Fibroblast of lung (primary cell): ENCODE data around the gene HAND2. TPM values are rescaled to one million over a fixed set of nuclear protein-coding genes. Genes with fewer than 3 reads are reported as not detected.
A peak's percentile ranks its signal among the peaks of the same experiment; 100 is the strongest.

Experiments
- DNase-seq, 2 donors: peaks; one replicate each; pipeline versions ENCODE4 v3.0.0 to v3.0.0-alpha.2; 2010; ENCODE audit warnings: low read depth in 2 of 2
- H2AFZ ChIP-seq: 2 replicates; pipeline ENCODE4 v1.5.1; 2012; ENCODE audit warnings: low read length, control low read depth, inconsistent platforms
- H3K27ac ChIP-seq: 2 replicates; pipeline ENCODE4 v1.5.1; 2011; ENCODE audit warnings: low read length, control low read depth; ENCODE audit not compliant: insufficient read depth
- H3K27me3 ChIP-seq: 2 replicates; pipeline ENCODE4 v1.5.1; 2011; ENCODE audit warnings: mild to moderate bottlenecking, low read length; ENCODE audit not compliant: control insufficient read depth, insufficient read depth
- H3K36me3 ChIP-seq: 2 replicates; pipeline ENCODE4 v1.5.1; 2011; ENCODE audit warnings: low read length; ENCODE audit not compliant: control insufficient read depth, insufficient read depth
- H3K4me1 ChIP-seq: 2 replicates; pipeline ENCODE4 v1.5.1; 2011; ENCODE audit warnings: low read length; ENCODE audit not compliant: control insufficient read depth, insufficient read depth; ENCODE audit errors: extremely low read depth
- H3K4me2 ChIP-seq: 2 replicates; pipeline ENCODE4 v1.5.1; 2011; ENCODE audit warnings: low read length, control low read depth; ENCODE audit not compliant: insufficient read depth; ENCODE audit errors: extremely low read depth
- H3K4me3 ChIP-seq, 4 experiments: fragments of 200-600 bp in 1 of 4; sonication (generic) in 1 of 4; replicated peaks in 1 of 4; 2 replicates each; pipeline ENCODE4 v1.5.1; 2011 to 2016; ENCODE audit warnings: low read length in 4 of 4, low read depth in 3 of 4, mild to moderate bottlenecking in 3 of 4, control low read depth in 2 of 4, inconsistent platforms in 1 of 4, mixed read lengths in 1 of 4; ENCODE audit not compliant: insufficient read depth in 1 of 4; ENCODE audit errors: control extremely low read depth in 1 of 4
- H3K79me2 ChIP-seq: 2 replicates; pipeline ENCODE4 v1.5.1; 2012; ENCODE audit warnings: mild to moderate bottlenecking, low read length, inconsistent platforms; ENCODE audit not compliant: control insufficient read depth, insufficient read depth
- H3K9ac ChIP-seq: 2 replicates; pipeline ENCODE4 v1.5.1; 2011; ENCODE audit warnings: mild to moderate bottlenecking, low read length, control low read depth; ENCODE audit not compliant: insufficient read depth
- H3K9me3 ChIP-seq: 2 replicates; pipeline ENCODE4 v1.5.1; 2012; ENCODE audit warnings: low read depth, low read length; ENCODE audit not compliant: control insufficient read depth, insufficient read depth
- H4K20me1 ChIP-seq: 2 replicates; pipeline ENCODE4 v1.5.1; 2011; ENCODE audit warnings: low read length; ENCODE audit not compliant: control insufficient read depth, insufficient read depth; ENCODE audit errors: extremely low read depth
- CTCF ChIP-seq, 2 donors: IDR thresholded peaks in 1 of 2; conservative IDR thresholded peaks in 1 of 2; 1 replicate in 1 of 2; 2 replicates in 1 of 2; pipeline ENCODE4 v1.5.1; 2011 to 2012; ENCODE audit warnings: low read length in 2 of 2, control low read depth in 1 of 2, inconsistent platforms in 1 of 2, low read depth in 1 of 2, mild to moderate bottlenecking in 1 of 2
- EZH2 ChIP-seq: IDR thresholded peaks from 2 replicates; pipeline ENCODE4 v1.5.1; 2012; ENCODE audit warnings: low read length, control low read depth, mild to moderate bottlenecking; ENCODE audit errors: missing control alignments
- polyA plus RNA-seq, 2 donors: library from polyadenylated mRNA; depleted of rRNA in 1 of 2; stranded (reverse) in 1 of 2; unstranded in 1 of 2; fragments of >200 nt; gene quantifications; 2 replicates each; pipeline ENCODE4 v1.2.1, GENCODE V29; 2011 to 2012; ENCODE audit warnings: missing spikeins in 1 of 2
- total RNA-seq: library from RNA; depleted of rRNA; stranded (reverse); fragments of >200 nt; gene quantifications from 2 replicates; pipeline ENCODE4 v1.2.1, GENCODE V29; 2014

The HAND2 gene
- total and polyA plus RNA-seq, 2 donors (not counting 1 experiment from before 2014, with no cell fraction given) = under 0.01 to 0.51 TPM

GRCh38 chr4:173488074-173488473 is 42.0 kb downstream of the HAND2 start:
- no peaks in the 10 kb centered on the region for H3K9me3 ChIP-seq
- H3K4me3 ChIP-seq = no peak overlapping the region
- no peak overlapping the region for H3K27ac ChIP-seq
- H3K4me1 ChIP-seq = peaks cover 27% of the 10 kb centered on the region
- H3K4me2 ChIP-seq = no peak overlapping the region
- no peaks in the 10 kb centered on the region for H4K20me1 ChIP-seq
- H3K79me2 ChIP-seq = no peaks in the 10 kb centered on the region
- H3K9ac ChIP-seq = no peak overlapping the region
- H3K36me3 ChIP-seq = no peaks in the 10 kb centered on the region
- no peak for TF ChIP-seq CTCF (conservative IDR thresholded peaks at IDR 0.05 in 1 of 2, IDR thresholded peaks at IDR 0.05 in 1 of 2; ENCODE audit: low read depth in 1 of 2, low read length in 2 of 2)
- TF ChIP-seq EZH2 = no peak
- no peaks in the 10 kb centered on the region for H3K27me3 ChIP-seq
- no peak for DNase-seq
- H2AFZ ChIP-seq = no peak overlapping the region

- no peak overlapping the region for H2AFZ ChIP-seq
- H3K4me1 ChIP-seq = peaks cover 27% of the 10 kb centered on the region
- H3K27me3 ChIP-seq = no peaks in the 10 kb centered on the region
- H3K4me2 ChIP-seq = peak overlapping the region; percentile 36
- peak in 1 of 2 donors; percentile 66 for DNase-seq
- no peak overlapping the region for H3K9ac ChIP-seq
- no peaks in the 10 kb centered on the region for H3K79me2 ChIP-seq
- no peaks in the 10 kb centered on the region for H3K9me3 ChIP-seq
- no peaks in the 10 kb centered on the region for H3K36me3 ChIP-seq
- H3K4me3 ChIP-seq = no peak overlapping the region
- H4K20me1 ChIP-seq = no peaks in the 10 kb centered on the region
- TF ChIP-seq EZH2 = no peak
- no peak for TF ChIP-seq CTCF (conservative IDR thresholded peaks at IDR 0.05 in 1 of 2, IDR thresholded peaks at IDR 0.05 in 1 of 2; ENCODE audit: low read depth in 1 of 2, low read length in 2 of 2)
- no peak overlapping the region for H3K27ac ChIP-seq
Observed at GRCh38 chr4:173486714-173487392, 43.2 kb downstream of the HAND2 start.

GRCh38 chr4:173485164-173485563 is 44.9 kb downstream of the HAND2 start:
- Histone ChIP-seq H3K27ac (no peak overlapping the region), H4K20me1 (no peaks in the 10 kb centered on the region), H3K4me2 (no peak overlapping the region), H3K4me1 (peaks cover 14% of the 10 kb centered on the region), H3K27me3 (no peaks in the 10 kb centered on the region), H3K4me3 (no peak overlapping the region), H3K79me2 (no peaks in the 10 kb centered on the region), H3K9ac (no peak overlapping the region), H3K9me3 (no peaks in the 10 kb centered on the region), H2AFZ (no peak overlapping the region), H3K36me3 (no peaks in the 10 kb centered on the region)
- TF ChIP-seq CTCF (conservative IDR thresholded peaks at IDR 0.05 in 1 of 2, IDR thresholded peaks at IDR 0.05 in 1 of 2; ENCODE audit: low read depth in 1 of 2, low read length in 2 of 2) (no peak), EZH2 (no peak)
- peak in 1 of 2 donors; percentile 61 for DNase-seq
